ENCODE data around the gene LGALS3. TPM values are rescaled to one million over a fixed set of nuclear protein-coding genes. Genes with fewer than 3 reads are reported as not detected.

The LGALS3 gene
- total and polyA plus RNA-seq, 8 donors: 163 to 676 (median 270) TPM

GRCh38 chr14:55117803-55118441 is 11.1 kb upstream of the LGALS3 start:
- Histone ChIP-seq H3K9me3 (no peaks in the 10 kb centered on the region), H3K27me3 (no peaks in the 10 kb centered on the region), H3K4me1 (peaks cover 24 to 70% (median 51%) of the 10 kb centered on the region in 4 donors), H3K4me3 (no peak overlapping the region), H3K27ac (peak overlapping the region; percentile 62 to 80 (median 65)), H3K36me3 (no peaks in the 10 kb centered on the region)
- DNase-seq: no peak
- WGBS, 5 donors: 60 to 79% (median 69%) methylated on average over 7 of the region's 7 CpGs
- TF ChIP-seq POLR2A (IDR thresholded peaks at IDR 0.05) (no peak), EP300 (IDR thresholded peaks at IDR 0.05) (no peak), CTCF (IDR thresholded peaks at IDR 0.05) (no peak), POLR2AphosphoS5 (IDR thresholded peaks at IDR 0.05) (no peak)
- intact Hi-C loops (cut with DNase I; ENCODE audit: low total_unique reads): no loop called here

- no peak overlapping the region for H3K4me3 ChIP-seq
- no peaks in the 10 kb centered on the region for H3K27me3 ChIP-seq
- no peak for DNase-seq
- WGBS, 5 donors: 50 to 72% (median 69%) methylated on average over 3 of the region's 3 CpGs
- peaks cover 28 to 78% (median 60%) of the 10 kb centered on the region in 4 donors for H3K4me1 ChIP-seq
- TF ChIP-seq EP300 (IDR thresholded peaks at IDR 0.05): no peak
- no peak for TF ChIP-seq CTCF (IDR thresholded peaks at IDR 0.05)
- TF ChIP-seq POLR2A (IDR thresholded peaks at IDR 0.05): no peak
- TF ChIP-seq POLR2AphosphoS5 (IDR thresholded peaks at IDR 0.05): no peak
- H3K9me3 ChIP-seq: no peaks in the 10 kb centered on the region
- peak overlapping the region; percentile 22 to 80 (median 65) for H3K27ac ChIP-seq
- intact Hi-C loops (cut with DNase I; ENCODE audit: low total_unique reads): no loop called here
- no peaks in the 10 kb centered on the region for H3K36me3 ChIP-seq
Observed at GRCh38 chr14:55118761-55119160, 10.3 kb upstream of the LGALS3 start.

- H3K9me3 ChIP-seq: no peaks in the 10 kb centered on the region
- peak overlapping the region; percentile 6 to 99 (median 80) for H3K27ac ChIP-seq
- peaks cover 28 to 98% (median 66%) of the 10 kb centered on the region in 4 donors for H3K4me1 ChIP-seq
- intact Hi-C loops (cut with DNase I; ENCODE audit: low total_unique reads): no loop called here
- no peaks in the 10 kb centered on the region for H3K36me3 ChIP-seq
- peak in 1 of 2 donors; percentile 44 for DNase-seq
- H3K27me3 ChIP-seq: no peaks in the 10 kb centered on the region
- TF ChIP-seq CTCF (IDR thresholded peaks at IDR 0.05): no peak
- TF ChIP-seq POLR2AphosphoS5 (IDR thresholded peaks at IDR 0.05): peak in 1 of 3 donors; percentile 14
- TF ChIP-seq EP300 (IDR thresholded peaks at IDR 0.05): no peak
- no peak for TF ChIP-seq POLR2A (IDR thresholded peaks at IDR 0.05)
- whole genome bisulfite sequencing, 5 donors: 54 to 67% (median 60%) methylated on average over 13 of the region's 13 CpGs
- no peak overlapping the region for H3K4me3 ChIP-seq
Observed at GRCh38 chr14:55120571-55121495, 8.2 kb upstream of the LGALS3 start.

DNA sequence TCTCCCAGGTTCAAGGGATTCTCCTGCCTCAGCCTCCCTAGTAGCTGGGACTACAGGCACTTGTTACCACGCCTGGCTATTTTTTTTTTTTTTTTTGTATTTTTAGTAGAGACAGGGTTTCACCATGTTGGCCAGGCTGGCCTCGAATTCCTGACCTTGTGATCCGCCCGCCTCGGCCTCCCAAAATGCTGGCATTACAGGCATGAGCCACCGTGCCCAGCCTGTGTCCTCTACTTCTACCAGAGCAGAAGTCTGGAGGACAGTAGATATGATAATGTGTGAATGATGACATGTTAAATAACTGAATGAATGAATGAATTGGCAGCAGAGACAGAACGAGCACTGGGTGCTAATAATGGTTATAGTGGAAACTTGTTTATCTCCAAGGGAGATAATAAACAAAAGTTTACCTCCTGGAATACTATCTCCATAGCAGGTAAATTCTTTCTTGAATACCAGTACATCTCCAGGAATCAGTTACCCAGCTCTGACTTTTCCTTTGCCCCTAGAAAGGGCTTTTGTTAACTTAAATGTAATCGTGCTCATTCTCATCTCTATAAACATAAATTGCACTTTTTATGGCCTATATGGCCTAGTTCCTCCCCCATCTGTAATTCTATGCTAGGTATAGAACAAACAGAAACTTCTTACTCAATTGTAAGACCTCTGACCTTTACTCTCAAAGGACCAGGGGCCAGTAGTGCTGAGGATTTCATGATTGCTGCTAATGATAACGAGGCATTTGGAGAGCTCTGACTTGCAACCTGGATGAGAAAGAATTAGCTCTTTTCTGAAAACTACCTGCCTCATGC is 7.2 kb upstream of the LGALS3 start:
- Histone ChIP-seq H3K27ac (peak overlapping the region; percentile 72 to 99 (median 80)), H3K36me3 (no peaks in the 10 kb centered on the region), H3K4me3 (no peak overlapping the region), H3K4me1 (peaks cover 28 to 98% (median 64%) of the 10 kb centered on the region in 4 donors), H3K27me3 (no peaks in the 10 kb centered on the region), H3K9me3 (no peaks in the 10 kb centered on the region)
- 72 to 80% (median 77%) methylated on average over 9 of the region's 9 CpGs for WGBS, 5 donors
- TF ChIP-seq CTCF (IDR thresholded peaks at IDR 0.05) (no peak), POLR2A (IDR thresholded peaks at IDR 0.05) (no peak), POLR2AphosphoS5 (IDR thresholded peaks at IDR 0.05) (no peak)
- intact Hi-C loops (cut with DNase I; ENCODE audit: low total_unique reads): no loop called here
- DNase-seq: no peak
